WTC11 (cell line): Measurements from ENCODE around the gene CIDEC.

ENCODE experiments used
- FOXK1 ChIP-seq: sonication (generic); formaldehyde crosslinking; IDR thresholded peaks from 2 replicates; pipeline ENCODE4 v1.8.0; 2022; ENCODE audit warnings: mild to moderate bottlenecking, moderate library complexity, missing genetic modification reagents
- GABPB1 ChIP-seq: sonication (generic); formaldehyde crosslinking; IDR thresholded peaks from 2 replicates; pipeline ENCODE4 v1.8.1; 2023; ENCODE audit warnings: mild to moderate bottlenecking, missing genetic modification reagents
- IRF2 ChIP-seq: sonication (generic); formaldehyde crosslinking; IDR thresholded peaks from 2 replicates; pipeline ENCODE4 v1.8.0; 2022; ENCODE audit warnings: low read depth, missing genetic modification reagents, borderline replicate concordance
- TP53 ChIP-seq: sonication (generic); formaldehyde crosslinking; IDR thresholded peaks from 2 replicates; pipeline ENCODE4 v1.8.1; 2023; ENCODE audit warnings: mild to moderate bottlenecking, missing genetic modification reagents
- USF2 ChIP-seq: sonication (generic); formaldehyde crosslinking; IDR thresholded peaks from 2 replicates; pipeline ENCODE4 v1.8.1; 2023; ENCODE audit warnings: mild to moderate bottlenecking, missing genetic modification reagents, moderate library complexity
- ZNF416 ChIP-seq: fragments of 250-450 bp; sonication (Bioruptor Pico); IDR thresholded peaks from 2 replicates; pipeline ENCODE4 v1.9.0; 2021; ENCODE audit warnings: mild to moderate bottlenecking, inconsistent platforms
- ZNF423 ChIP-seq: fragments of 250-450 bp; sonication (Bioruptor Pico); IDR thresholded peaks from 2 replicates; pipeline ENCODE4 v2.1.2; 2022; ENCODE audit warnings: mild to moderate bottlenecking, moderate library complexity
- ZNF512 ChIP-seq: sonication (generic); formaldehyde crosslinking; IDR thresholded peaks from 2 replicates; pipeline ENCODE4 v1.8.1; 2022; ENCODE audit warnings: missing genetic modification reagents, borderline replicate concordance
- TF ChIP-seq, protein P1 (sequence below): sonication (generic); formaldehyde crosslinking; IDR thresholded peaks from 2 replicates; pipeline ENCODE4 v1.8.1; 2023; ENCODE audit warnings: mild to moderate bottlenecking, moderate library complexity, missing genetic modification reagents
- TF ChIP-seq, protein P2 (sequence below): fragments of 200-600 bp; IDR thresholded peaks from 2 replicates; pipeline ENCODE4 v1.8.0; 2022; ENCODE audit warnings: antibody characterized with exemption

DNA sequence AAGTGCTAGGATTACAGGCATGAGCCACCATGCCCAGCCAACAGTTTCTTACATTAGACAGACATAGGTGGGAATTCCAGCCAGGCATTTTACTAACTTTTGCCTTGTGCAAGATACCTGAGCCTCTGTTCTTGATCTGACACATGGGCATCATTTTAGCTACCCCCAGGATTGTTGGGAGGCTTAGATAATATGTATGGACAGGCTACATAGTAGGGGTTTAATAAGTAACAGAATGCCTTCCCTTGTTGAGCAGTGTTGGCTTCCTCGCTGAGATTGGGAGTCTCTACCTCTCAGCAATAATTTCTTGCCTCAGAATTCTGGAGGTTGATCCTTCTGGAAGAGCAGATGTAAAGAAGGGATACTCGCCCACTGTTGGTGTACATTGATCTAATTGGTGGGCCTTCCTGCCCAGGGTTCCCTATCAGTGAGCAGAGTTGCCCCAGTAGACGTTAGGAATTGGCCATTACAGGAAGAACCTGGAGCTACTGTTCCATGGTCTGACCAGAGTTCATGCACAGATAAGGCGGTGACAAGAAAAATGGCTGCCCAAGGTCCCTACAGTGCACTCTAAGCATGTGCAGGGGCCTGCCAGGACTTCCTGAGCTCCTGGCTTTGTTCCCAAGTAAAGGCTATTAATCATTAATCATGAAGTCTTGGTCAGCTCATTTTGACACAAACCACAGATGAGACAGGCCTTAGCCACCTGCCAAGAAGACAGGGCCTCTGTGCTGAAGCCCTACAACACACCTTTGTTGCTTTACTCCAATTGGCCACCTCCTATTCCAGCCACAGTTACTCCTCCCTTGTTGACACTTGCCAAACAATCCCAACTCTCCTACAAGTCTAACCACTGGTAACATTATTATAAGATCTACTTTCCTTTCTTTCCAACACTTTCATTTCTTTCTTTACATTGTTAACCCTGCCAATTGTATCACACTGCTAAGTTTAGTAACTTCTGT, 17.6 kb upstream of the CIDEC start:
- TF ChIP-seq, protein P1, sequence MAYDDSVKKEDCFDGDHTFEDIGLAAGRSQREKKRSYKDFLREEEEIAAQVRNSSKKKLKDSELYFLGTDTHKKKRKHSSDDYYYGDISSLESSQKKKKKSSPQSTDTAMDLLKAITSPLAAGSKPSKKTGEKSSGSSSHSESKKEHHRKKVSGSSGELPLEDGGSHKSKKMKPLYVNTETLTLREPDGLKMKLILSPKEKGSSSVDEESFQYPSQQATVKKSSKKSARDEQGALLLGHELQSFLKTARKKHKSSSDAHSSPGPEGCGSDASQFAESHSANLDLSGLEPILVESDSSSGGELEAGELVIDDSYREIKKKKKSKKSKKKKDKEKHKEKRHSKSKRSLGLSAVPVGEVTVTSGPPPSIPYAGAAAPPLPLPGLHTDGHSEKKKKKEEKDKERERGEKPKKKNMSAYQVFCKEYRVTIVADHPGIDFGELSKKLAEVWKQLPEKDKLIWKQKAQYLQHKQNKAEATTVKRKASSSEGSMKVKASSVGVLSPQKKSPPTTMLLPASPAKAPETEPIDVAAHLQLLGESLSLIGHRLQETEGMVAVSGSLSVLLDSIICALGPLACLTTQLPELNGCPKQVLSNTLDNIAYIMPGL (CRISPR knock-in tag): no peak
- TF ChIP-seq, protein P2, sequence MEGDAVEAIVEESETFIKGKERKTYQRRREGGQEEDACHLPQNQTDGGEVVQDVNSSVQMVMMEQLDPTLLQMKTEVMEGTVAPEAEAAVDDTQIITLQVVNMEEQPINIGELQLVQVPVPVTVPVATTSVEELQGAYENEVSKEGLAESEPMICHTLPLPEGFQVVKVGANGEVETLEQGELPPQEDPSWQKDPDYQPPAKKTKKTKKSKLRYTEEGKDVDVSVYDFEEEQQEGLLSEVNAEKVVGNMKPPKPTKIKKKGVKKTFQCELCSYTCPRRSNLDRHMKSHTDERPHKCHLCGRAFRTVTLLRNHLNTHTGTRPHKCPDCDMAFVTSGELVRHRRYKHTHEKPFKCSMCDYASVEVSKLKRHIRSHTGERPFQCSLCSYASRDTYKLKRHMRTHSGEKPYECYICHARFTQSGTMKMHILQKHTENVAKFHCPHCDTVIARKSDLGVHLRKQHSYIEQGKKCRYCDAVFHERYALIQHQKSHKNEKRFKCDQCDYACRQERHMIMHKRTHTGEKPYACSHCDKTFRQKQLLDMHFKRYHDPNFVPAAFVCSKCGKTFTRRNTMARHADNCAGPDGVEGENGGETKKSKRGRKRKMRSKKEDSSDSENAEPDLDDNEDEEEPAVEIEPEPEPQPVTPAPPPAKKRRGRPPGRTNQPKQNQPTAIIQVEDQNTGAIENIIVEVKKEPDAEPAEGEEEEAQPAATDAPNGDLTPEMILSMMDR: no peak
- TF ChIP-seq USF2 (CRISPR knock-in tag): no peak
- no peak for TF ChIP-seq ZNF416 (CRISPR knock-in tag)
- no peak for TF ChIP-seq TP53 (CRISPR knock-in tag)
- TF ChIP-seq FOXK1 (CRISPR knock-in tag): no peak
- TF ChIP-seq ZNF423 (CRISPR knock-in tag): no peak
- no peak for TF ChIP-seq ZNF512 (CRISPR knock-in tag)
- no peak for TF ChIP-seq IRF2 (CRISPR knock-in tag)
- TF ChIP-seq GABPB1 (CRISPR knock-in tag): no peak
